ENCODE data around the gene TMEM54.

- no peak for TF ChIP-seq CTCF (IDR thresholded peaks at IDR 0.05)
- no peak for TF ChIP-seq POLR2A (IDR thresholded peaks at IDR 0.05)
- no peak for TF ChIP-seq EP300 (IDR thresholded peaks at IDR 0.05; ENCODE audit: low read depth)
- TF ChIP-seq POLR2AphosphoS5 (IDR thresholded peaks at IDR 0.05), result no peak
Measured at GRCh38 chr1:32855861-32856617, 45.1 kb downstream of the TMEM54 start.

Measured in transverse colon (tissue), 4 donors.